GM21737 (cell line): ENCODE data around the gene CAMK1D.
A peak's percentile ranks its signal among the peaks of the same experiment; 100 is the strongest.
"Not testable (repeated sequence)": the region's sequence is repeated elsewhere in the genome, so short reads cannot be mapped to it uniquely, and the experiment has no call there.

Experiments
- ATAC-seq: cut with Tn5 transposase; IDR thresholded peaks from one replicate; pipeline ENCODE4 v1.9.1; 2021; ENCODE audit warnings: mild to moderate bottlenecking, moderate library complexity; ENCODE audit not compliant: unreplicated experiment

CAMK1D gene

GRCh38 chr10:12423896-12424295 lies 74.5 kb downstream of the CAMK1D start:
- no peak for ATAC-seq

DNA sequence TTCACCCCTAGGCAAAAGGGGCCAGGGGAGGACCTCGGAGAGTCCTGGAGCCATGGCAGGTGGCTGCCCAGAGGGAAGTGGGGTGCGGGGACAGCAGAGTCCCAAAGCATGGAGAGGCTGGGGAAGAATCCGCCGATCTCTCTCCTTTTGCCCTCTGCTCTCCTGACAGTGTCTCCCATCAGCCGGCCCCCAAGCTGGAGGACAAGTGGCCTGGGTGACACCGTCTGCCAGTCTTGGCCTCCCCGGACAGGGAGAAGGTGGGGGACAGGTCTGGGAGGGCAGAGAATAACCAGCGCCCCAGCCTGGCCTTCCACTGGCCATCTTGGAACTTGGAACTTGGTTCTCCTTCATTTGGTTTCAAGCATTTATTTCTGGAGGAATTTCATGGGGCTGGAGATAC lies 77.9 kb downstream of the CAMK1D start:
- no peak for ATAC-seq

DNA sequence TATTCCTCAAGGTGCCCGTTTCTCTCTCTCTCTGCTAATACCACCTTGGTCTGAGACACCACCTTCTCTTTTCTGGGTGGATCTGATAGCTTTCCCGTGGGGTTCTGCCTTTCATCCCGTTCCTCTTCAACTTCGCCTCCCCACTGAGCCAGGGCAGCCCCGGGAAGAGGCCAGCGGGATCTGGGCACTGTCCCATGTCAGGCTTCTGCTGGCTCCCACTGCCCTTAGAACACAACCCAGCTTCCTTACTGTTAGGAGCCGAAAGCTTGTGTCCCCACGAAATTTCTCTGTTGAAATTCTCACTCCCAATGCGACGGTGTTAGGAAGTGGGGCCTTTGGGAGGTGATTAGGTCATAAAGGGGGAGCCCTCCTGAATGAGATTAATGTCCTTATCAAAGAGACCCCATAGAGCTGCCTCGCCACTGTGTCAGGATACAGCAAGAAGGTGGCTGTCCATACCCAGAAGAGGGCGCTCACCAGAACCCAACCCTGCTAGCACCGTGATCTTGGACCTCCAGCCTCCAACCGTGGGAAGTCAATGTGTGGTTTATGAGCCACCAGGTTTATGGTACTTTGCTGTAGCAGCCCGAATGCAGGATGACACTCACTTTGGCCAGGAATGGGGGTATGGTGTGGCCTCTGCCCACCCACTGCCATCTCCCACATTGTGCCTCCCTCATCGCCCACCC lies 79.2 kb downstream of the CAMK1D start:
- ATAC-seq: no peak

DNA sequence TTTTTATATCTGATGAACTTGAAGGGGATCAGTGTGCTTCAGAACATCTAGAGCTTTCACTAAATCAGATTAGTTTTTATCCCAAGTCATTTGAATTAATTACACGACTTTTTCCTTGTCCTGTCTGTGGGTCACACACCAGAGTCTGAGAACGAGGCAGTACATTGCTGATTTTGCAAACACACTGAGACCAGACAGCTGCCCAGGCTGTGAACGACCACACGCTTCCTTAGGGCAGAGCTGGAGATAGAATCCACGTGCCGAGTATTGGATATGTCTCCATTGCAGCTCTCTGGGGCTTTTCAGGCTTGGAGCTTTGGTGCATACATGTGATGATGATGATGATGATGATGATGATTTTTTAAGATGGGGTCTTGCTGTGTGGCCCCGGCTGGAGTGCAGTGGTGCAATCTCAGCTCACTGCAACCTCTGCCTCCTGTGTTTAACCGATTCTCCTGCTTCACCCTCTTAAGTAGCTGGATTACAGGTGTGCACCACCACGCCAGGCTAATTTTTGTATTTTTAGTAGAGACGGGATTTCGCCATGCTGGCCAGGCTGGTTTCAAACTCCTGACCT lies 81.1 kb downstream of the CAMK1D start:
- no peak for ATAC-seq

GRCh38 chr10:12431151-12432101 lies 82.1 kb downstream of the CAMK1D start:
- ATAC-seq: no peak

GRCh38 chr10:12432402-12433189 lies 83.2 kb downstream of the CAMK1D start:
- no peak for ATAC-seq

- ATAC-seq: no peak
Measured at GRCh38 chr10:12434277-12434676, 84.9 kb downstream of the CAMK1D start.

DNA sequence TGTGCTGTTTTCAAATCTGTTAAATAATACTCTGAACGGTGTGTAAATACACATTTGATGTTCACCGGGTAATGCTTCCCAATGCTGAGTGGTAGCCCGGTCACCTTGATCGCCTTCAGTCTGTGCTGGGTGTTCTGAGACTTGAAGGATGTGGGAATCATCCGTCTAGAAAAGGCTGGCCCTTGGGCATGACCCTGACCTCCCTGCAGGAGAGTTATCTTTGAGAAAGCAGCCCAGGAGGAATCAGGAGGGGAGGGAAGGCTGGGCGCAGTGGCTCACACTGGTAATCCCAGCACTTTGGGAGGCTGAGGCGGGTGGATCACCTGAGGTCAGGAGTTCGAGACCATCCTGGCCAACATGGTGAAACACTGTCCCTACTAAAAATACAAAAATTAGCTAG lies 85.3 kb downstream of the CAMK1D start:
- ATAC-seq: not testable (repeated sequence)

DNA sequence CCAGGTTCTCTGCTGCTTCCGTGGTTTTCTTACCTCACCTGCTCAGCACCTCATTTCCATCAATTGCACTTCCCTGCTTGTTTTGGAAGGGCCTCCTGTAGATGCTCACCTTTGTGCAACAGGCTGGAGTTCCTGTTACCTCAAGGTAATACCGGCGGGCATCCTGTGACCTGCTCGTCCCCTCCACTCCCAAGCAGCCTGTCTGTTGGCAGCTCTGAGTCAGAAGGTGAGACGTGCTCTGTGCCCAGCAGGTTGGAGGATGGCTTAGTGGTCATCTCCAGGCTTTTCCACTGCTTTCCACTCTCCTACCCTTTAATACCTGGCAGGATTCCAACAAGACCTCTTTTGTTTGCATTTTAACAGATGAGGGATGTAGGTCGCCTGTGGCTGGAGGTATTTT lies 86.0 kb downstream of the CAMK1D start:
- ATAC-seq: no peak

- no peak for ATAC-seq
Measured at GRCh38 chr10:12438919-12439692, 89.8 kb downstream of the CAMK1D start.

DNA sequence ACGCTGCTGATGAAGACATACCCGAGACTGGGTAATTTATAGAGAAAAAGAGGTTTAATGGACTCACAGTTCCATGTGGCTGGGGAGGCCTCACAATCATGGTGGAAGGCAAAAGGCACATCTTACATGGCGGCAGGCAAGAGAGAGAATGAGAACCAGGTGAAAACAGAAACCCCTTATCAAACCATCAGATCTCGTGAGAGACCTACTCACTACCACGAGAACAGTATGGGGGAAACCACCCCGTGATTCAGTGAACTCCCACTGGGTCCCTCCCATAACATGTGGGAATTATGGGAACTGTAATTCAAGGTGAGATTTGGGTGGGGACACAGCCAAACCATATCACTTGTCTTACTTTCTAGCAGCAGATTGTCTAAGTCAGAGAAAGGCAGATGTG lies 90.4 kb downstream of the CAMK1D start:
- ATAC-seq: not testable (repeated sequence)

GRCh38 chr10:12443026-12443425 lies 93.7 kb downstream of the CAMK1D start:
- no peak for ATAC-seq

DNA sequence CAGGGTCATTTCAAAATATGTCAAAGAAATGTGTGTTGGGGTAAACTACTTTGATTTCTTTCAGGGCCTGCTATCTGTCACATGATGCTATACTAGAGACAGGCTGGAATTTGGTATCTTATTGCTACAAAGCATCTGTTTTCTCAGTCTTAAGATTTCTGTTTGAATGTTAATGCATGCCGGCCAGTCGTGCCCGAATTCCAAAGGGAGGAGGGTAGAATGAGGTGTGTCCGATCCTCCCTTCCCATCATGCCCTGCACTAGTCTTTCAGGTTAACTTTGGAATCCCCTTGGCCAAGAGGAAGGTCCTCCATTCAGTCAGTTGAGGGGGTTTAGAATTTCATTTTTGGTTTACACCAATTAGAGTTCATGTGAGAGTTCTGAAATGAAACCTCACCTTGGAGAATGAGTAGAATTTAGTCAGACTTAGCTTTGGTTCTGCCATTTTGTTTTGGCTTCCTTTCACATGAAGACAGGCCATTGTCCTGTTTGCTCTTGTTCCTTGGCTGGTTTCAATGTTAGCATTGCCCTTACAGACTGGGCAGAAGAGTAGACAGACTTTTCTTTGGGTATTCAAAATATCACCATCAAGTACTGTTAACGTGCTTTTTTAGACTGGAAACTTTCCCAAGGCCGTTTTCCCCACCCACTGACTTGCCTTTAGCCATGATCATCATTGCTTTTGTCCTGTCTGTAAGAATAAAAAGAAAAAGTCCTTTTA lies 95.8 kb downstream of the CAMK1D start:
- ATAC-seq: no peak

GRCh38 chr10:12445701-12446334 lies 96.5 kb downstream of the CAMK1D start:
- no peak for ATAC-seq

GRCh38 chr10:12448340-12448728 lies 99.0 kb downstream of the CAMK1D start:
- ATAC-seq: no peak

- ATAC-seq: peak; percentile 90
Measured at GRCh38 chr10:12448729-12449391, 99.5 kb downstream of the CAMK1D start.

GRCh38 chr10:12455318-12455717 lies 106.0 kb downstream of the CAMK1D start:
- no peak for ATAC-seq

GRCh38 chr10:12455766-12456165 lies 106.4 kb downstream of the CAMK1D start:
- no peak for ATAC-seq

GRCh38 chr10:12459340-12459739 lies 110.0 kb downstream of the CAMK1D start:
- no peak for ATAC-seq
